Nephron (organoid): ENCODE measurements around the gene TPCN1.

Experiments
- H3K27ac Mint-ChIP-seq, 3 experiments: 2 replicates each; pipeline ENCODE4 v1.8.0; 2020; ENCODE audit warnings: mixed read lengths in 3 of 3, mild to moderate bottlenecking in 2 of 3, moderate library complexity in 1 of 3
- H3K27me3 Mint-ChIP-seq: 2 replicates; pipeline ENCODE4 v1.8.0; 2021; ENCODE audit warnings: low read depth, mild to moderate bottlenecking, moderate library complexity, mixed read lengths
- H3K36me3 Mint-ChIP-seq: 2 replicates; pipeline ENCODE4 v1.8.0; 2020; ENCODE audit warnings: low read depth, mixed read lengths
- H3K4me1 Mint-ChIP-seq: 2 replicates; pipeline ENCODE4 v1.8.0; 2020; ENCODE audit warnings: mixed read lengths
- H3K4me3 Mint-ChIP-seq, 3 experiments: 2 replicates each; pipeline ENCODE4 v1.8.0; 2020; ENCODE audit warnings: mild to moderate bottlenecking in 3 of 3, mixed read lengths in 3 of 3, moderate library complexity in 2 of 3
- H3K9me3 Mint-ChIP-seq: 2 replicates; pipeline ENCODE4 v1.8.0; 2020; ENCODE audit warnings: mixed read lengths
- TF ChIP-seq, protein P1 (sequence below), 3 experiments: fragments of 200-600 bp; sonication (generic); IDR thresholded peaks; one replicate each; pipeline ENCODE4 v1.5.0; 2021; ENCODE audit warnings: antibody characterized with exemption in 3 of 3; ENCODE audit not compliant: unreplicated experiment in 3 of 3

The TPCN1 gene

GRCh38 chr12:113198296-113198695 lies 23.0 kb upstream of the TPCN1 start:
- Mint-ChIP-seq H3K27ac (peak overlapping the region in 2 of 3 experiments; percentile 2 to 40), H3K9me3 (no peaks in the 10 kb centered on the region), H3K27me3 (no peaks in the 10 kb centered on the region), H3K4me1 (peaks cover 16% of the 10 kb centered on the region), H3K36me3 (peaks cover 9% of the 10 kb centered on the region), H3K4me3 (no peak overlapping the region)
- TF ChIP-seq, protein P1, sequence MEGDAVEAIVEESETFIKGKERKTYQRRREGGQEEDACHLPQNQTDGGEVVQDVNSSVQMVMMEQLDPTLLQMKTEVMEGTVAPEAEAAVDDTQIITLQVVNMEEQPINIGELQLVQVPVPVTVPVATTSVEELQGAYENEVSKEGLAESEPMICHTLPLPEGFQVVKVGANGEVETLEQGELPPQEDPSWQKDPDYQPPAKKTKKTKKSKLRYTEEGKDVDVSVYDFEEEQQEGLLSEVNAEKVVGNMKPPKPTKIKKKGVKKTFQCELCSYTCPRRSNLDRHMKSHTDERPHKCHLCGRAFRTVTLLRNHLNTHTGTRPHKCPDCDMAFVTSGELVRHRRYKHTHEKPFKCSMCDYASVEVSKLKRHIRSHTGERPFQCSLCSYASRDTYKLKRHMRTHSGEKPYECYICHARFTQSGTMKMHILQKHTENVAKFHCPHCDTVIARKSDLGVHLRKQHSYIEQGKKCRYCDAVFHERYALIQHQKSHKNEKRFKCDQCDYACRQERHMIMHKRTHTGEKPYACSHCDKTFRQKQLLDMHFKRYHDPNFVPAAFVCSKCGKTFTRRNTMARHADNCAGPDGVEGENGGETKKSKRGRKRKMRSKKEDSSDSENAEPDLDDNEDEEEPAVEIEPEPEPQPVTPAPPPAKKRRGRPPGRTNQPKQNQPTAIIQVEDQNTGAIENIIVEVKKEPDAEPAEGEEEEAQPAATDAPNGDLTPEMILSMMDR (IDR thresholded peaks at IDR 0.05; ENCODE audit: unreplicated experiment in 3 of 3) = no peak

GRCh38 chr12:113200021-113200797 lies 21.1 kb upstream of the TPCN1 start:
- Mint-ChIP-seq H3K27me3 (no peaks in the 10 kb centered on the region), H3K36me3 (peaks cover 4% of the 10 kb centered on the region), H3K4me3 (no peak overlapping the region), H3K4me1 (peaks cover 7% of the 10 kb centered on the region), H3K9me3 (no peaks in the 10 kb centered on the region), H3K27ac (no peak overlapping the region)
- TF ChIP-seq, protein P1 (IDR thresholded peaks at IDR 0.05; ENCODE audit: unreplicated experiment in 3 of 3) = no peak

DNA sequence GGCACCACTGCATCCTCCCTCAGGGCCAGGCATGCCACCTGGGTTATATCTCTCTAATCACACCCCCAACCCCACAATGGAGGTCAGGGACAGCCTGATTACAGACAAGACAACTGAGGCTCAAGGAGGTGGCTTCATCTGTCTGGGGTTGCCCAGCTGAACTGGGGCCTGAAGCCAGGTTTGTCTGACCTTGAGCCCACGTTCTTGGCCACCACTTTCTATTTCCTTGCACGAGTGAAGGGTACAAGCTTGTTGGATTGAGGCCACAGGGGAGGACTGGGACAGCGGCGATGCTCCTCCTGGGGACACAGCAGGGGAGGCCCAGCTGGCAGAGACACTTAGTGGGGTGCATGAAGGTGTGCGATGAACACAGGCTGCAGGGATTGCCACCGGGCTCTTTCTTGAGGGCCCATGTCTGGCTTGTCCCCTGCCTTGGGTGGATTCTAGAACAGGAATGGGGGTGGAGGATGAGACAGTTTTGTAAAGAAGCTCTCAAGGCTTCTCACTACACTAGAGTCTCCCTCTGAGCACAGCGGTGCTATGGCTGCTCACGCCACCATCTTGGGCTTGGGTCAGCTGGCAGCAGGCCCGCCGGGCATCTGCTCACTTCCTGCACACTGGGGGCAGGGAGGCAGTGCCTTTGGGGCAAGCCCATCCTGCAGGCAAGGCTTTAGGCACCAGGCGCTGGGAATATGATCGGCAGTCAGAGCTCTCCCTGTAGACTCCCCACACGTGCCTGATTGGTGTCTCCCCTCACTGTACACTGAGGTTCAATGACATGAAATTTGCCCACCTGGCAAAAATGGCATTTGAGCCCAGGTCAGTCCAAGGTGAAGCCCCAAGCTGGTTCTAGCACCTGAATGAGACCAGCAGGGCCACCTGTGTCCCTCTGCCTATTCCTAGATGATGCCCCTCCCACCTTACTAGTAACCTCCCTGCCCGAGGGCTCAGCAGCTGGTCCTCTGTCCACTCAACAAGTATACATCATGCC lies 19.8 kb upstream of the TPCN1 start:
- no peak overlapping the region for H3K4me3 Mint-ChIP-seq
- H3K4me1 Mint-ChIP-seq = no peaks in the 10 kb centered on the region
- H3K27me3 Mint-ChIP-seq = no peaks in the 10 kb centered on the region

DNA sequence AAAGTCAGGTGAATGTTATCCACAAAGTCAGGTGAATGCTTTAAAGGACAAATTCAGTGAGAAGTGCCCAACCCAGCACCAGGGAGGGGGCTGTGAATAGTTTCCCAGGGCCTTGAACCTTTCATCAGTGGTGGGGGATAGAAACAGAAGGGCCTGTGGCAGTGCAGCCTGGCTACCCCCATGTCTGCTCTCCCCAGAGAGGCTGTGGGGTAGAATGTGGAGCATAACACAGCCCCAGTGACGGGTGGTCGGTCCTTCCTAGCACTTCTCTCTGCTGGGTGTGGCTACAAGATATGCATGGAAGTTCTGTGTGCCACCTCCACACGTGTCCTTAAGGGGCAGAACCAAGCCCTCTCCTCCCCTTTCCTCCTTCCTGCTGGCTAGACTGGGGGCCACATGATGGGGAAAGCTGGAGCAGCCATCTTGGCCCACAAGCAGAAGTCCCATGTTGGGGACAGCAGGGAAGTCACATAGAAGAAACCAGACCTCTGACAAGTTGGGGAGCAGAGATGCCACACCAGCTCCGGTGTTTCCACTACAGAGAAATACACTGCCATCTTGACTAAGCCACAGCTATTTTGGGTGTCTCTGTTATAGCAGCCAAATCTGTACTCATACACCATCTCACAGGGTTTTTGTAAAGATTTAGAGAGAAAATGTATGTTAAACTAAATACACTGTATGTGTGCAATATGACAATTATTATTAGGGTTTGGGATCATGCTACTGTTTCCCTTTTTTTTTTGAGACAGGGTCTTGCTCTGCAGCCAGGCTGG lies 18.8 kb upstream of the TPCN1 start:
- peaks cover 12% of the 10 kb centered on the region for H3K36me3 Mint-ChIP-seq
- H3K27me3 Mint-ChIP-seq = no peaks in the 10 kb centered on the region
- H3K4me1 Mint-ChIP-seq = no peaks in the 10 kb centered on the region
- TF ChIP-seq, protein P1 (IDR thresholded peaks at IDR 0.05; ENCODE audit: unreplicated experiment in 3 of 3) = no peak
- H3K4me3 Mint-ChIP-seq = no peak overlapping the region
- H3K9me3 Mint-ChIP-seq = no peaks in the 10 kb centered on the region
- no peak overlapping the region for H3K27ac Mint-ChIP-seq

More for the DNA sequence above, 19.8 kb upstream of the TPCN1 start:
- H3K9me3 Mint-ChIP-seq = no peaks in the 10 kb centered on the region
- peaks cover 8% of the 10 kb centered on the region for H3K36me3 Mint-ChIP-seq
- TF ChIP-seq, protein P1 (IDR thresholded peaks at IDR 0.05; ENCODE audit: unreplicated experiment in 3 of 3) = no peak
- no peak overlapping the region for H3K27ac Mint-ChIP-seq

DNA sequence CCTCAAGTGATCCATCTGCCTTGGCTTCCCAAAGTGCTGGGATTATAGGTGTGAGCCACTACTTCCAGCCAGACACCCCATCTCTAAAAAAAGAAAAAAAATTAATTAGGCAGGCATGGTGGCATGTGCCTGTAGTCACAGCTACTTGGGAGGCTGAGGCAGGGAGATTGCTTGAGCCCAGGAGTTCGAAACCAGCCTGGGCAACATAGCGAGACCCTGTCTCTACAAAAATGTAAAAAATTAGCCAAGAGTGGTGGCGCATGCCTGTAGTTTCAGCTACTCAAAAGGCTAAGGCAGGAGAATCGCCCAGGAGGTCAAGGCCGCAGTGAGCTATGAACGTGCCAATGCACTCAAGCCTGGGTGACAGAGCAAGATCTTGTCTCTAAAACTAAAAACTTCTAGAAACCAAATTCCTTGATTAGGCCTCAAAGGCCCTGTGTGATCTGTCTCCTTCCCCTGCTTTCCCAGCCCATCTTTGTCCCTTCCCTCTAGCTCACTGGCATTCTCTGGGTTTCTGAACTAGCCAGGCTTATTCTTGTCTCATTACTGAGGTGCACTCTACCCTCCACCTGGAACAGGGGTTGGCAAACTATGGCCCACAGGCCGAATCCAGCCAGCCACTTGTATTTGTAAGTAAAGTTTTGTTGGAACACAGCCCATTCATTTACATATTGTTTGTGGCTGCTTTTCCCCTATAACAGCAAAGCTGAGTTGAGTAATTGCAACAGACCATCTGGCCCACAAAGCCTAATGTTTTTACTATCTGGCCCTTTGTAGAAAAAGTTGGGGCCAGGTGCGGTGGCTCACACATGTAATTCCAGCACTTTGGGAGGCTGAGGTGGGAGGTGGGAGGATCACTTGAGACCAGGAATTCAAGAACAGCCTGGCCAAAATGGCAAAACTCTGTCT lies 17.2 kb upstream of the TPCN1 start:
- peak overlapping the region in 2 of 3 experiments; percentile 8 to 93 for H3K27ac Mint-ChIP-seq
- H3K4me3 Mint-ChIP-seq = no peak overlapping the region
- H3K4me1 Mint-ChIP-seq = no peaks in the 10 kb centered on the region
- no peaks in the 10 kb centered on the region for H3K9me3 Mint-ChIP-seq
- H3K27me3 Mint-ChIP-seq = no peaks in the 10 kb centered on the region
- H3K36me3 Mint-ChIP-seq = peaks cover 9% of the 10 kb centered on the region
- TF ChIP-seq, protein P1 (IDR thresholded peaks at IDR 0.05; ENCODE audit: unreplicated experiment in 3 of 3) = no peak
